DMS53 treated with DMSO at 0.1 percent for 48 hours (cell line): Measurements from ENCODE around the gene IPO8.

ENCODE experiments used
- DNase-seq: peaks from one replicate; lab custom pipeline; 2025; ENCODE audit not compliant: unreplicated experiment; lab: John Stamatoyannopoulos, UW

IPO8 gene

GRCh38 chr12:30695199-30696102 lies at the start of gene IPO8:
TSS of gene IPO8 (minus strand) at chr12:30695869. CDS start at chr12:30695647, 222 bp downstream.
- DNase-seq, result peak; percentile 99

DNA sequence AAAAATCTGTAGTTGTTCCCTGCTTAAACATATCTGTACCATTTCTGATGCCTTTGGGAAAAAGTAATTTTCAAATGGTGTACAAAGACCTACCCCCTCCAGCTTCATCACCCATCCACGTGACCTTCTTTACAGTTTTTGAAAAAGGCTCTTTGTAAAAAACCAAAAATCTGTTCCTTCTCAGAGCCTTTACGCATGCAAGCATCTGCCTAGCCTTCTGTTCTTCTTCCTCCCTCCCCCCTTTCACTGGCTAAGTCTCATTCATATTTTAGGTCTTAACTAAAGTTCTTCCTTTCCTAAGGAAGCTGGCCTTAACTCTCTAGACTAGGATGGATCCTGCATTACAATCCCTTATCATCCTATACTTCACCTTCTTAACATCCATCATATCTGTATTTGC lies 48.7 kb upstream of the IPO8 start:
- no peak for DNase-seq

DNA sequence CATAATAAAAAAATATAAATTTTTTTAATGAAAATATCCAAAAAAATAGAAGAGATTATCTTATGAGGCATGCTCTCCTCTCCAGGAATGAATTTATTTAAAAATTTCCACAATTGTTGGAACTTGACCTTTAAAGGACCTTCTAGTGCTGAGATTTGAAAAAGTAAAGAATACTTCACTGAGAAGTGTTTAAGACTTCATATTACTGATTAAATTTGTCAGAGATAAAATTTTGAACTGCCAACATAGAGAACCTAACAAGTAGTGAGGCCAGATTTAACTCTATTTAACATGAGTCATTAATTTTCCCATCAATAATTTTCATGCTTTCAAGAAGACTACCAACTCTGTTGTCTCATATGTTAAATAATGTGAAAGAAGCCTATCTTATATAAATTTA lies 44.6 kb upstream of the IPO8 start:
- no peak for DNase-seq

DNA sequence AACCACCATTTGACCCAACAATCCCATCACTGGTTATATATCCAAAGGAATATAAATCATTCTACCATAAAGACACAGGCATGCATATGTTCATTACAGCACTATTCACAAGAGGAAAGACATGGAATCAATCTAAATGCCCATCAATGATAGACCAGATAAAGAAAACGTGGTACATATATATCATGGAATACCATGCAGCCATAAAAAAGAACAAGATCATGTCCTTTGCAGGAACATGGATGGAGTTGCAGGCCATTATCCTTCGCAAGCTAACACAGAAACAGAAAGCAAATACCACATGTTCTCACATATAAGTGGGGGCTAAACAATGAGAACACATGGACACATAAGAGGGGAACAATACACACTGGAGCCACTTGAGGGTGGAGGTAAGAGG lies 43.4 kb upstream of the IPO8 start:
- DNase-seq, result no peak

DNA sequence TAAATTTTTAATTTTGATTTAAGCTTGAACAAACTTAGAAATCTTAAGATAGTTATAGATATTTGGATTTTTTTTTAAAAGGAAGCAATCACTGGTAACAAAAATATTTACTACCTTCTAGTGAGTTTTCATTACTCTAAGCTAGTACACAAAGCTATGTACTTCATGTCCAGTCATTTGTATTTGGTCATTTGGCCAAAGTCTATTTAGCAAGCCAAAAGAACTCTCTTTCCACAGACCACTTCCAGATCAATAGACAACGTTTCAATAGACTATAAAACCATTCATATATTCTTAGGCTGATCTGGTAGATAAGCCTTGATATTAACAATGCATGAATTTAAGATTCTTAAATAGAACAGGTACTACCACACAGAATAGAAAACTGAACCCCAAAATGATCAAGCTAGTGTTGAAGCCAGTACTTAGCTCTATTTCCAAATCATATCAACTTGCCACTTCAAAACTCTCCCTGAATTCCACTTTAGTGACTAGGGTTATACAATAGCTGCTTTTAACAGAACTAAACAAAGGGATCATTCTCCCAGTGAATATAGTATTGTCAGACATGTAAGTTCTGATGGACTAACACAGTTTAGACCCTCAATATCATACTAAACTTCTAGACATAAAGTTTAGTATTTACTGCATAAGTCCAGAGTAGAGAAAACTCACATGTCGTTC lies 37.4 kb upstream of the IPO8 start:
- no peak for DNase-seq

- DNase-seq, result no peak
Measured at GRCh38 chr12:30730011-30730410, 34.3 kb upstream of the IPO8 start.

- DNase-seq, result no peak
Measured at GRCh38 chr12:30729547-30729946, 33.9 kb upstream of the IPO8 start.

- no peak for DNase-seq
Measured at GRCh38 chr12:30726647-30727046, 31.0 kb upstream of the IPO8 start.

DNA sequence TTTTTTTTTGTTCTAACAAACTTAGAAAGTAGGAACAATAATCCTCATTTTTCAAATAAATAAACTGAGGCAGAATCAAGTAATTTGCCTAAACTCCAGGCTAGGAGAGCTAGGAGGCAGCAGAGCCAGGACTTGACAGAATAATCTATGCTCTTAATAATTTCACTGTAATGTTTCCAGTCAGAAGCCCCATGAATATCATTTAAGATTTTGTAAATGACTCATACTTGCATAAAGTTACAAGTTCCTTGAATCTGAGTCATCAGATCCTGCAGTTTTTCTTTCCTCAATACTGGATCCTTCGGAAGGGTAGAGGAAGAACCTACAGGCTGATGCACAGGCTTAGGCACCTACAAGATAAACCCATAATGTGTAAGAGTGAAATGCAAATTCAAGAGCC lies 30.1 kb upstream of the IPO8 start:
- DNase-seq, result no peak

DNA sequence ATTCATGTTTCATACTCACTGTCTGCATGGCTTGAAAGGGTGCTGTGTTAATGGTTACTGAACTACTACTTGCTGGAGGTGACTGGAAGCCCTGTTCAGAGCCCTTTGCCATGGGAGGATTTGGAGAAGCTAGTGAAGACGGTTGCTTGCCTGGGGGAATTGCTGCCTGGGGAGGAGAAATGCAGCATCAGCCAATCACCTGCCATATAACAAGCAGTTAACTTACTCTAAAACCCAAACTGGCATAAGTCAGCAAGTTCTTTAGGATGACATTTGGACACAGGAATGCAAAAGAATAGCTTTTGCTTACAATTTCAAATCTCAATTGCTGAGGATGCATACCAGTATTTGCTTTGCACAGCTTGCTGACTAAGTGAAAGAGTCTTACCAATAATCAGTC lies 23.4 kb upstream of the IPO8 start:
- no peak for DNase-seq

- no peak for DNase-seq
Measured at GRCh38 chr12:30707613-30708342, 12.1 kb upstream of the IPO8 start.

- DNase-seq, result peak; percentile 81
Measured at GRCh38 chr12:30706476-30706875, 10.8 kb upstream of the IPO8 start.

DNA sequence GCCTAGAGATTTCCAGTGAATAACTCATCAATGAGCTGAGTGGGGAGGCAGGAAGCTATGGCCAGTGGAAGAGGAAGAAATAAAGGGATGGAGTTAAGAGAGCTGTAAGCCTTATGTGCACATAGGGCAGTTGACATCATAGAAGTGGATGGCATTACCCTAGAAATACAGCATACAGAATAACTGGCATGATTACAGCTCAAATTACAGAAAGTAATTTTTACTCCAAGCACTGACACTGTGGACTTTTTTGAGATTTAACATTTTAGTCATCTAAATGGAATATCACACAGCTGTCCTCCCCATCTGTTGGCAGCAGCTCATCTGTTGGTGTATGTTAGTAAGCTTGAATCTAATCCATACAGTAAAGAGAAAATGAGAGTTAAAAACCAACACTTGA lies 5.4 kb upstream of the IPO8 start:
- no peak for DNase-seq

DNA sequence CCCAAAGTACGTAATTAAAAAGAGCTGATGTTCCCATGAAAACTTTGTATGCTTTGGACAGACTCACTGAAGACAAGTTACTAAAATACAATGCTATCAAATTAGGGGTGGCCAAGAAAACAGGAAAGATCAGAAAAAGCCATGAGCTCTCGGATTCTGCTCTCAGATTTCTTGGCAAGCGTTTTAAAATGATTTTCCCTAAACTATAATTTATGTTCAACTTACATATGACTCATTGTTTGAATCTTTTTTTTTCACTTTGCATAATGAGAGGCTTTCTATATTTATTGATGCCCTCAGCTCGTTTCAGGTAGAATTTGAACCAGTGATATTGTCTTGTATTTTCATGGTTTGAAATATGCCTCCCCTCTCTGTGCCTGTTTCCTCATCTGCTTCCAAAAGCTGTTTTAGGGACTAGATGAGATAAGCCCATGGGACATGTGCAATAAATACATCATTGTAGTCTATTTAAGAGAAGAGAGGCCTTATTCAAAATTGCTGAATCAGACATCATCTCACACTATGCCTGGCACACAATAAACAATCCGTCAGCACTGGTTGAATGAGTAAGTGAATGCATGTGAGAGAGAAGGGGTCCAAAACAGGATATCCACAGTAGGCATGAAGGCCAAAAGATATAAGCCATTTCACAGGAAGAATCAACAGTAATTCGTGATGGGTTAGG lies 4.7 kb upstream of the IPO8 start:
- DNase-seq, result no peak

DNA sequence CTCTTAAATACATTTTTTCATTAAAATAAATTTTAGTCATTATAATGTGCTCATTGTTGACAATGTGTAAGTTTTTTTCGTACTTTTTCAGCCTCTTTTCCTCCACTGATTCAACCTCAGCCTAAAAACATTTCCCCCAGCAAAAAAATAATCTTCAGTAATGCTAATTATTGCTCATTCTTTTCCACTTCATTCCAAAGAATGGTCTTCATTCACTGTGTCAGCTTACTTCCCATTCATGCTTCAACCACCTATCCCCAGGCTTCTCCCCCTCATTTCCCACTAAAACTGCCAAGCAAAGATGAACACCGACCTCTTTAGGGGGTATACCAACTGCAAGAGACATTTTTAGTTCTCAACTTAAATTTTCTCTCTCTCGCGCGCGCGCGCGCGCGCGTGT lies 2.7 kb upstream of the IPO8 start:
- DNase-seq, result no peak

GRCh38 chr12:30696943-30697342 lies 1.3 kb upstream of the IPO8 start:
- no peak for DNase-seq

DNA sequence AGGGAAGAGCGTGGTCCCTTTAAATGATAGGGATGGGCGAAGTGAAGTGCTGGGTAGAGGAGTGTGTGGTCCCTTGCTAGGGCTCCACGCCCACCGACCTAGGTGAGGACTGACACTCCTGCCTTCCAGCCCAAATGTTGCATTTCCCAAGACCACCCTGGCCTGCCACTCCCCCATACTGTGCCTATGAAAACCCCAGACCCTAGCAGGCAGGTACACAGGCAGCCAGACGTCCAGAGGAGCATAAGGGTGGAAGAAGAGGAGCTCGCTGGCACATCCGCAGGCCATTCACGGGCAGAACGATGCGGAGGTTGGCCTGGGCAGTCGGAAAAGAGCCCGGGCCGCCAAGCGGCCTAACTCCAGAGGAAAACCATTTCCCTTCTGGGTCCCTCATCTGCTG lies 817 bp upstream of the IPO8 start:
- DNase-seq, result no peak

DNA sequence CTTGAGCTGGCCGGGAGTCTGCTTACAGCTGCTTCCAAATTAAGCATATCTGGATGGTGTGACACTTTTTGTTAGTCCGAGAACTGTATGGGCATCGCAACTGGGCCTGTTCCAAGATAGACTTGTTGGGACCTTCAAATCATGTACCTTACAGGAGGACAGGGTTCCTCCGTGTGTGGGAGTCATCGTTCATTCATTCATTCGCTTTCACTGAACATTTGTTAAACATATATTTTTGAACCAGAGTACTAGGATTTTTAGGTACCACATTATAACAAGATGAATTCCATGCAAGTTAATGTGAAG lies 387 bp upstream of the IPO8 start:
- no peak for DNase-seq

GRCh38 chr12:30694412-30695198 lies 1.1 kb downstream of the IPO8 start:
- DNase-seq, result peak; percentile 84

GRCh38 chr12:30692470-30692869 lies 3.2 kb downstream of the IPO8 start:
- peak; percentile 76 for DNase-seq
